GM19240 (cell line): ENCODE measurements around the gene CDH10.

ENCODE experiments used
- DNase-seq: peaks from one replicate; pipeline ENCODE4 v3.0.0; 2011; ENCODE audit warnings: low spot score; ENCODE audit not compliant: insufficient read length

CDH10 gene

DNA sequence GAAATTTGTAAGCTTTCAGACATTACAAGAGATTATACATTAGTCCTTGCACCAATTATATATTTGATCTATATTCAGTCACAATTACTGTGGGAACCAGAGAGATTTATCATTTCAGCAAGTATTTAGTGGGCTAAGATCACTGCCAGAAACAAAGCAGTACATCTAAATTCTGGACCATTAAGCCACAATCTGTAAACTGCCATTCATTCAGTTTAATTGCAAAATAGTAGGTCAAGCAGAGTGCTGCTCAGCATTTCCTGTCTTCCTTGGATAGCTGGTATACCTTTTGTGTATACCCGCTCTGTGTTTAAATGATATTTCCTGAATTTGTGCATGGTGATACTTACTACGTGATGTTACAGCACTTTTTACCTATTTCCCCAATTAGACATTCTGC is 42.6 kb downstream of the CDH10 start:
- no peak for DNase-seq

DNA sequence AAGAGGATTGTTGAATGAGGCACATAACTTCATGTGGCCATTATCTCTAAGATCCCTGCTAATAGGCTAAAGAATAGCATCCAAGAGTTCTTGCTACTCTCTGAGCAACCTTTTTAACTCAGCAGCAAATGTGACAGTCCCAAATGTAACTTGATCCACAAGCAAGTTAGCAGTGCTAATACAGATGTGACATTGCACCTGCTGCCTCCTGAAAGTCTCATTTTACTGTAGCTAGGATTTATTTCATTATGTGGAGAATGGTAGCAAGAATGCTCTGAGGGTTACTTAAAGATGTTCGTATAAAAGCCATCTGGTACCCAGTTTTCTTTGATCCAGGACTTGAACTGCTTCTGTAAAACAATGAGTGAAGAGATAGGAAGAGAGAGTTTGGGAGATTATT is 45.8 kb downstream of the CDH10 start:
- DNase-seq: no peak

DNA sequence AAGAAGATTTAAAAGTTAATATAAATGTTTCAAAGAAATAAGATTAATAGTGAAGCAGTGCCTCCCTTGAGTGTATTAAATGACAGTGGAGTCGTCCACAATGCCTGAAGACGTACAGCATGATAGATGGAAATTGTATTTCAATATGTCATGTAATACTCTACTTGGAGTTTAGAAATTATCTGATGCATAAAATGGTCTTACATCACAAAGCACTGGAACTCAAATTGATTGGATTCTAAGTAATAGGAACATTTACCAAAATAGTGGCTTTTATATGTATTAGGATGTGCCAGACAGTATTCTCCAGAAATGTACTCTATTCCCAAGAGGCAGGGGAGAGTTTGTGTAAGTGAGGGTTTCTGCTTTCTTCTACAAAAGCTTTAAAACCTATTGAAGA is 49.4 kb downstream of the CDH10 start:
- DNase-seq: no peak

GRCh38 chr5:24591426-24591825 is 53.4 kb downstream of the CDH10 start:
- DNase-seq: no peak

DNA sequence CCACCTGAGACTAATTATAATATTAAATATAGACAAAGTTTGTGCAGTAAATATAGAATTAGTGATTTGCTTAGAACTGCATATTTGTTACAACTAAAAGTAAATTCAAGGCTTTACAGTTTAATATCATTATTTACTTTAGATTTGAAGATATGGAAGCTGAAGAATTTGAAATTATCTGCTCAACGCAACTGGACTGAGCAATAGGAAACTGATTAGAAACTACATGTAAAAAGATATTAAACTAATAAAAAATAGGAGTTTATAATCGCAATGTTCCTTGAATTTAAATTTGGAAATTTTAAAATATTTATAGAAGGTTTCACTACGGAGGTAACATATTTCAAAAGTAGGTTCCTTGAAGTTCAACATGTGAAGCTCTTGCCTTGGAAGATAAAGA is 55.2 kb downstream of the CDH10 start:
- DNase-seq: no peak

DNA sequence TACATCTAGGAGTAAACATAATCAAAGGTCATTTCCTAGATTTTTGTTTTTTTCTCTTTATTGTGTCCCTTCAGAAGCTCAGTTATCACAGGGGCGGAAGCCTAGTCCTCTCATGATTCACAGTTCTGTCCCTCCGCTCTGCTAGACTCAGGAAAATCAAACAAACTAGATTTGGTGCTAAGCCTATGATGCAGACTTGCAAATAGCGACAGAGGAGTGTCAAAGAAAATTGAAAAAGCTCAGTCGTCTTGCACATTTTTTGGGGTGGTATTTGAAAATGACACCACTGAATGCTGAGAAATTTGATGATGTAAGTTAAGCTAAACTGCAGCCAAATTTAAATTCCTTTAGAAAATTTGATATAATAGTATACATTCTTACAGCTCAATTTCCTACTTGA is 59.0 kb downstream of the CDH10 start:
- DNase-seq: no peak

GRCh38 chr5:24571302-24571701 is 73.5 kb downstream of the CDH10 start:
- no peak for DNase-seq

GRCh38 chr5:24566933-24567332 is 77.8 kb downstream of the CDH10 start:
- no peak for DNase-seq

DNA sequence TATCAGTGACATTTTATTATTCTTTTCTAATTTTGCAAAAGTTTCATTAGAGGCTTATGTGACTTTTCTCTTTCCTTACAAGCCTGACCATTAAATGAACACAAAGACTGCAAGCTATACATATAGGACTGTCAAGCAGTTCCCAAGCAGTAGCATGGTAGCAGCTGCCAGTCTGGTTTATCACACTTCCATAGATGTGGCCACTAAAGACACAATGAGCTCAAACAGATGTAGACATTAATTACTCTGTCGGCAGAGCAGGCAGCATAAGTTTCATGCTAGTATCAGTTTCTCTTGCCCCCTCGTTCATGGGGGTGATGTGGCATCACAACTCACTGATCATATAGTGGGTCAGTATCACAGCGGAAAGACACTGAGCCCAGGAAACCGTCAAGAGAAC is 89.5 kb downstream of the CDH10 start:
- no peak for DNase-seq

DNA sequence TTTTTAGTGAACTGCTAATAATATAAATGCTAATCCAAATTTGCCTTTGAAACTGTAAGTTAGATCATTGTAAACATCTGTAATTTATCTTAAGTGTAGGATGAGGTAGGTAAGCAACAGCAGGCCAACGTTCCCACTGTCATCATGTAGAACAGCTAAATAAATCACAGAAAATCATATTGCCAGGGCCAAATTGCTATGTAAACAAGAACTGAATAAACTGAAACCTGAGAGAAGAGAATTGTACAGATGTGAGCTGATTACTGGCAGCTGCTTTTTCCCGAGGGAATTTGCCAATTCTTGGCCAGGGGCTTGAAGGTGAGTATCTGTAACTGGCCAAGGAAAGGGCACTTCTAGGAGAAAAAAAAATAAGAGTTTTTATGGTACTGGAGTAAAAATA is 97.6 kb downstream of the CDH10 start:
- no peak for DNase-seq

DNA sequence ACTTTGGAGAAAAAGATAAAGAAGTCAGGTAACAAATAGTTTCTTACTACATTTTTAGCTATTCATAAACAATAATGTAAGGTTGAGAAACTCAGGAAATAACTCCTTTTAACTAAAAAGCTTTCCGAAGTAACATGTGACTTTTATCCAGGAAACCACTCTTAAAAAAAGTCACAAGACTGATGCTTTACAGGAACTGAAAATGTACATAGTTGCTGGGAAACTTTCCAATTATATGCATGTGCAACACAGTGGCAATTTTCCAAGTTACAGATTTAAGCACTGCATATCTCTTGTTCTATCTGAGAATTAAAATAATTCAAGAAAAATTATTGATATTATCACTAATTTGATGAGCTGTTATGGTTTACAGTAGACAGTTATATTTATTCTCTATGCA is 105.2 kb downstream of the CDH10 start:
- DNase-seq: no peak

DNA sequence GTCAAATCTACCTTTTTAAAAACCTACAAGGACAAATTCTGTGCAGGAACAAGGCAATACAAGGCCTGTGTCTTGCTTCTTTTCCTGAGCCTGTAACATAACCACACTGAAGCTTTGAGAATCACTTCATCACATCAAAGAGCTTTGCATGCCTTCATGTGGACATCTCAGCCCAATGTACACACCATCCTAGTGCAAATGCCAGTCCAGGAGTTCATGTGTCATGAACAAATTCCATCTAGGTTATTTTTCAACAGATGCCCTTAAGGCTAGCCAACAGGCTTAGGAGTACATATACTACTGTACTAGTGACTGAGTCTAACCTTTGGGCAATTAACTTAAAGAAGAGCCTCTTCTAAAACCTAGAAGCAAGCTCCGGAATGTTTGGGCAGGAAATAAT is 106.4 kb downstream of the CDH10 start:
- no peak for DNase-seq

- DNase-seq: no peak
Observed at GRCh38 chr5:24535646-24536045, 109.1 kb downstream of the CDH10 start.

GRCh38 chr5:24530906-24531305 is 113.9 kb downstream of the CDH10 start:
- no peak for DNase-seq

DNA sequence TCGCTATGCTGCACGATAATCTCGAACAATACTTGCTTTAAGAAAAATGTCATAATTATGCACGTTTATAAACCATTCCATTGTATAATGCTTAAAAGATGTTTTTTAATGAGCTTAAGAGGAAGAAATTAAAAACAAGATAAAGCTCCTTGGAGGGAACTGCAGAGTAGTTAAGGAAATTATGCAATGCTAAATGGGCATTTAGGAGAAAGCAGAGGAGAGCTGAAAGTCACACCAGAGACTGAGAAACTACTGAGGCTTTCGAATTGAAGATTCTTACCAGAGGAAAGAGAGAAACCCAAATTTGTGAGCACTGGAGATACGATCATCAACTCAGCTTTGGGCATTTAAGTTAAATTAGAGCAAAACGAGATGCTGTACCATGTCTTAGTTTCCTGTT is 119.4 kb downstream of the CDH10 start:
- no peak for DNase-seq

DNA sequence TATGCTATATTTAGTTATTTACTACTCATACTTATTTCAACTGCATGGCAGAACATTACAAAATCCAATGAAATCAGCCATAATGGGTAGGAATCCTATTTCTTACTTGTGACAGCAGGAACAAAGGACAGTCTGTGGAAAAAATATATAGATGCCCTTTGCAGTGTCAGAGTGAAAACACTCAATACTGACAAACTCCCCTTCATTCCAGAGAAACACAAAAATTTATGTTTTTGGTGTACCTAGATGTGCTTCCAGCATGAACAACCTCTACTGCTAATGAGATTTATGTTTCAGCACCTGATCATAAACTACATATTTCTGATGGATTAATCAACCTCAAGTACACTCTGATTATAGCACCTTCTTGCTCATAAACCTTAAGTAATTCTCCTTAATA is 132.4 kb downstream of the CDH10 start:
- no peak for DNase-seq

DNA sequence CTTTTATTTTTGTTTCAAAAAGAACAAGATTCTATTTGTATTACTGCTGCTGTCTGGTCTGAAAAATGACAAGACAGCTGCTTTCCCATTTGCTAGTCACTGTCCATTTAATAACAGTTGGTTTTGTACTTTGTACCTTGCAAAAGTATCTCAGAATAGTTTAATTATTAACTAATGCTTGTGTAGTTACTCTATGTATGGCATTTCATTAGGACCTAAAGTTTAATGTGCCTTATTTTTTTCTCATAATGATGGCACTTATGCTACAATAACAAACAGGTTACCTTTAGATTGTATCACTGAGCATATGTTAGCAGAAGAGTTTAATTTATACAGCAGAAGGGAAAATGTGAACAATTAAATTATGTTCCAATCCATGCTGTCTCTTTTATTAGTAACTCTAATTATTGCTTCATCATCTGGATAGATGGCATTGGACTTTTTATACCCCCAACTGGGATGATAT is 134.2 kb downstream of the CDH10 start:
- no peak for DNase-seq

DNA sequence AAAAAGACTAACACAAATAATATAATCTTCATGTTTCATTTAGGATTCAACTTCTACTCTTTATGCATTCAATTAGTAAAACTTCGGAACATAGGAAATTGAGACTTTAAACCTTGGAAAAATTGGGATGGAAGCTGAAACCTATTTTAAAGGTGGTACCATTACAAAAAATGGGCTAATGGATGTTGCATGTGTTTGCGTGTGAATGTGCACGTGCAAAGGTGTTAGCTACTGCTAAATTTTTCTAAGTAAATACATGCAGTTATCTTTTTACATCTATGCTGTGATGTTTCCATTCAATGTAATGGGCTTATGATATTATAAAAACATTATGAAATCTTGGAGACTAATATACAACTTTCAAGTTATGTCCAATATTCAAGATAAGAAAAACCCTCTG is 134.8 kb downstream of the CDH10 start:
- no peak for DNase-seq

- no peak for DNase-seq
Observed at GRCh38 chr5:24505258-24505657, 139.5 kb downstream of the CDH10 start.

DNA sequence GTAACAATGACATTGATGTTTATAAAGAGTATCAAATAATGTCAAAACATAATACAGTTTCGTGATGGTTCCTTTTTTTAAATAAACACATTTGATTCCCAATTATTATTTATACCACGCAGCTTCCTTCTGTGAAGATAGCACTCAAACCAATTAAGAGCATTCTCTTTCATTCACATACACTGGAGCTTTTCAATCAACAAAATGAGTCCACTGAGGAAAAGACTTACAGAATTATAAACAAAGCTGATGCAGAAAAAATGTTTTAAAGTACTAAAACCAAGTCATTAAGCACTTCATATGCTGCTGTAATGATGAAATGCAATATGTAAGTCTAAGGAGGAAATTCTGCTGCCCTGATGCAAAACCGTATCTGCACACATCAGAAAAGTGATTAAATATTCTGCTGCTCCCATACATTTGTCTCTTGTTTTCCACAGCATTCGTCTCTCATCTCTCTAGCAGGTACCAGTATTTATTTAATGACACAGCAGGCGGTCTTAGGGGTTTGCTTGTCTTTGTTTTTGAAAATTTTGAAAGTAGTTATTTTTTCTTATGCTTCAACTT is 147.1 kb downstream of the CDH10 start:
- DNase-seq: no peak

DNA sequence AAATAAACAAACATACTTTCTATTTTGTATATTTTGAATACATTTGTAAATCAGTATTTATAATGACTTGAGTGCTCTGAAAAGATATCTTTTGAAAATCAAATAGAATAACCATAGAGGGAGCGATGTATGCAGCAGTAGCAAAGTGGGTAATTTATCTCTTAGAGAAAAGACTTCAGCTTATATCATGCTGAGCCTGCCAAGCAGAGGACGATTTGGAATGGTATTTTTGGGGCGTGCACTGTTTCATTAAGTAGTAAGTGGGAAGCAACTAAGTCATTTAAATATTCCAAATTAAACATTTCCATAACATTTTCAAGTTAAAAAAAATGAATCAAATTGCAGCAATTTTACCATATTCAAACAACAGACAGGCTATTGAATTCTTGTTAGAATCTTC is 147.6 kb downstream of the CDH10 start:
- DNase-seq: no peak

DNA sequence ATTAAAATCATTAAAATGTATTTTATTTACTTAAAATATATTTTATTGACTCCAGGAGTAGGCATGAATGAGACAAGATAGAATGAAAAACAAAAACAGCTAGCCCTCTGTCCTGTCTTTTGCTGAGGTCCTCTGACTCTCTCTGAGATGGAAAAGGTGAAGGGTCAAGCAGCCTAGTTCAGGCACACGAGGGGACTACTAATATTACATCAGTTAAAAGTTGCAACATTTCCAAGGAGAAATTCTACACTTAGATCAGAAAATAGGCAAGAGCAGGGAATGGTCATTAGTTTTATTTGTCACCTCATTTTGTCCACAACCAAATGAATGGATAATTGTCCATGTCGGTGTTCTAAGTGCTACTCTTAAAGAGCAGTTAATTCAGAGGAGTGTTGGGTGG is 148.5 kb downstream of the CDH10 start:
- no peak for DNase-seq

DNA sequence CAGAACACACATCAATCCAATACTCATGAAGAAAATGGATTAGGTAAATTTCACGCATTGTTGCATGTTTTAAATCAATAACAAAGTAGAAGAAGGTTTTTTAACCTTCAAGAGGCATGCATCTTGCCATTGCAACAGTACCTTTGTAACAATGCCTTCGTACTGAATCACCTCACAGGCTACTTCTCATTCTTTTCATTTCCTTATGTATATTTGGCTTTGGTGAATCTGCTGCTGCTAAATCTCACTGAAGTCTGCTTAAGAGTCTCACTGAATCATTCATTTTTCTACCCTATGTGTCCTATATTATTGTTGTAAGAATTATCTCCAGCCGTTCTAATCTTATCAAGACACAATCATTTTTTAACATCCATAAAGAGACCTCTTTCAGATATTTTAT is 152.5 kb downstream of the CDH10 start:
- no peak for DNase-seq

- no peak for DNase-seq
Observed at GRCh38 chr5:24491490-24491889, 153.3 kb downstream of the CDH10 start.
